NCI-H1436 (cell line): ENCODE data around the gene BRSK1.

Experiments
- DNase-seq: peaks from one replicate; lab custom pipeline; 2025; lab: John Stamatoyannopoulos, UW

The BRSK1 gene

DNA sequence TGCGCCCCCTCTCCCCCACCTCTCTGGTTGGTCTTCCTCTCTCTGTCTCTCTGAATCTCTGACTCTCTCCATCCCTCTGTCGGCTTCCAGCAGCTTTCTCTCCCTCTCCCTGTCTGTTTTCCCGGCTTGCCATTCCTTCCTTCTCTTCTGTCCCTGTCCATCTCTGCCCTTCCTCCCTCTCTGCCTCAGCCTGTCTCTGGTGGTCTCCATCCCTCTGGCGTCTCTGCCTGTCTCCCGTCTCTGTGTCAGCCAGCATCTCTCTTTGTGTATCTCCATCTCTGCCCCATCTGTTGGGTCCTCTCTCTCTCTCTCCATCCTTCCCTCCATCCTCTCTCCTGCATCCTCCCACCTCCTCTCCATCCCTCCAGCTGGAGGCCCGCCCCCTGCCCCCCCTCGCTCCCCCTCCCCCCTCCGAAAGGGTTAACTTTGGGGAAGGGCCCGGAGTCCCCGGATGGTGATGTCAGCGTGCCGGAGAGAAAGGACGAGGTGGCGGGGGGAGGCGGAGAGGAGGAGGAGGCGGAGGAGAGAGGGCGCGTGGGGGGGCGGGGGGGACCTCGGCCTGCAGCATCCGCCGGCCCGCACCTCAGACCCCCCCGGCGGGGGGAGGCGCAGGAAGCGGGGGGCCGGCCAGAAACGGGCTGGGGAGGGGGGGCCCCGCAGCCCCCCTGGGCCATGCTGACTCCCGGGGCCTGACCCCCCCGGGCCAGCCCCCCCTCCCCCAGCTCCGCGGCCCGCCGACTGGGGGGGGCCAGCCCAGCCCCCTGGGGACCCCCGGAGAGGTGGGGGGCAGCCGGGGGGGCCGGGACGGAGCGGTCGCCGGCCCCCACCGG, at the start of gene BRSK1:
BRSK1 (plus strand) TSS at position 450 of the 830 bp plus-strand sequence. CDS start 446 bp downstream, outside the sequence.
- peak; percentile 93 for DNase-seq

GRCh38 chr19:55238030-55238429, 45.8 kb upstream of the BRSK1 start:
- no peak for DNase-seq

DNA sequence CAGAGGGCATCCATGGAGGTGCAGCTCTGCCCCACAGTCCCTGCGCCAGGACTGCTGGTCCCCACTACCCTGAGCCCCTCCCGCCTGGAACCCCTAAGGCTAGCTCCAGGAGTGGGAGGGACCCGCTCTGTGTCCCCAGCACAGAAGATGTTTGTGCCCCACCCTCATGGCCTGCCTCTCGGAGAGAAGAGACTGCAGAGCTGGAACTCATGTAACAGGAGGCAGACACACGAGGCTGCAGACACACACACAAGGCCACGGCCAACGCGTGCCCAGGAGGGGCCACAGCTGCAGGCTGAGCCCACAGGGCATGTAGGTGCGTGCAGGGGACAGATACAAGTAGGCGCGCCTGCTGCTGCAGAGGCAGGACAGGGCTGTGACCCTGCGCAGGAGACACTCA, 44.8 kb upstream of the BRSK1 start:
- no peak for DNase-seq

GRCh38 chr19:55240713-55241020, 43.1 kb upstream of the BRSK1 start:
- DNase-seq, result no peak

DNA sequence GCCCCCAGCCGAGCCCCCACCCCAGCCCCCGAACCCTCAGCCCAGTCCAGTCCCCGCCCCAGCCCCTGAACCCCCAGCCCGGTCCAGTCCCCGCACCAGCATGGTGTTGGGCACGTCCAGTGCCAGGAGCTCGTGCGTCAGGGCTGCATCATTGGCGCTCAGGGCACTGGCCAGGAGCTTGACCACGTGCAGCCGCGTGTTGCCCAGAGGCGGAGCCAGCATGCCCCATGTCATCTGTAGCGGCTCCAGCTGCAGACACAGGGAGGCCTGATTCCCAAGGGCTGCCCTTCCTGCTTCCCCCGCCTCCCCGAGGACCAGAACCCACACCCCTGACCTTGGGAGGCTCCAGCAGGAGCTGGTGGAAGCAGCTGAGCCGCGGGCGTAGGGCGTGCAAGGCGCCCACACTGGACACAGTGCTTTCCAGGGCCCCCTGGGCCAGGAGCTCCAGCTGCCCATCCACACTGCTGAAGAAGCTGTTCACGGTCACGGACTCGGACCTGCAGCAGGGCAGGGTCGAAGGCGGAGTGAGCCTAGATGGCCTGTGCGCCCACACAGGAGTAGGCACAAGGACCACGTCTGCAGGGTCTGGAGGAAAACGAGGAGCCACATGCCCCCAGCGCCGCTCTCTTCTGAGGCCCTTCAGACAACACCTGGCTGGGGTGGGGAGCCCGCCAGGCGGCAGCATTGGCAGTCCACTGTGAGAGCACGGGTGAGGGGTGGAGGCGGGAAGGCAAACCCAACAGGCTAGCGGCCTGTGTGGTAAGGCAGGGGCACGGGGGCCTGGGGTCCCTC, 42.5 kb upstream of the BRSK1 start:
- DNase-seq, result no peak

DNA sequence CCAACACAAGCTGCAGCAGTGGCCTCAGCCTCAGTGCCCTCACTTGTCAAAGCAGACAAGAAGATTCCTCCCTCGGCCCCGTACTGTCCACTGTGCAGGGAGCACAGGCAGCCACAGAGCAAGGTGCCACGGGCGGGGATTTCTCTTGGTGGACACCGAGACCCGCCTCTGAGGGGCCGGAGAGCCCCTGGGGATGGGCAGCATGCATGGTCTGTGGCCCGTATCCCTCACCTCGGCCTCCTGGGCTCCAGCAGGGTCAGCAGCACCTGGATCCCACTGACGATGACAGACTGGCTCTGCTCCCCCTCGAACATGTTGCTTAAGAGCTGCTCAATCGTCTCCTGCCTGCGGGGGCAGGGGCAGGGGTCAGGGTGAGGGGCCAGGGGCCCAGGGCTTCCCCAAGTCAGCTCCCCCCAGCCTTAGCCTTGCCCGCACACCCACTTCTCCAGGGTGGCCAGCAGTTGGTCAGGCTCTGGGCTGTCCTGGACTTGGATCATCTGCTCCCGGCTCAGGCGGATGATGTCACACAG, 41.8 kb upstream of the BRSK1 start:
- no peak for DNase-seq

GRCh38 chr19:55242517-55242916, 41.3 kb upstream of the BRSK1 start:
- DNase-seq, result no peak

GRCh38 chr19:55244004-55244680, 39.7 kb upstream of the BRSK1 start:
- no peak for DNase-seq

GRCh38 chr19:55245236-55245904, 38.4 kb upstream of the BRSK1 start:
- no peak for DNase-seq

DNA sequence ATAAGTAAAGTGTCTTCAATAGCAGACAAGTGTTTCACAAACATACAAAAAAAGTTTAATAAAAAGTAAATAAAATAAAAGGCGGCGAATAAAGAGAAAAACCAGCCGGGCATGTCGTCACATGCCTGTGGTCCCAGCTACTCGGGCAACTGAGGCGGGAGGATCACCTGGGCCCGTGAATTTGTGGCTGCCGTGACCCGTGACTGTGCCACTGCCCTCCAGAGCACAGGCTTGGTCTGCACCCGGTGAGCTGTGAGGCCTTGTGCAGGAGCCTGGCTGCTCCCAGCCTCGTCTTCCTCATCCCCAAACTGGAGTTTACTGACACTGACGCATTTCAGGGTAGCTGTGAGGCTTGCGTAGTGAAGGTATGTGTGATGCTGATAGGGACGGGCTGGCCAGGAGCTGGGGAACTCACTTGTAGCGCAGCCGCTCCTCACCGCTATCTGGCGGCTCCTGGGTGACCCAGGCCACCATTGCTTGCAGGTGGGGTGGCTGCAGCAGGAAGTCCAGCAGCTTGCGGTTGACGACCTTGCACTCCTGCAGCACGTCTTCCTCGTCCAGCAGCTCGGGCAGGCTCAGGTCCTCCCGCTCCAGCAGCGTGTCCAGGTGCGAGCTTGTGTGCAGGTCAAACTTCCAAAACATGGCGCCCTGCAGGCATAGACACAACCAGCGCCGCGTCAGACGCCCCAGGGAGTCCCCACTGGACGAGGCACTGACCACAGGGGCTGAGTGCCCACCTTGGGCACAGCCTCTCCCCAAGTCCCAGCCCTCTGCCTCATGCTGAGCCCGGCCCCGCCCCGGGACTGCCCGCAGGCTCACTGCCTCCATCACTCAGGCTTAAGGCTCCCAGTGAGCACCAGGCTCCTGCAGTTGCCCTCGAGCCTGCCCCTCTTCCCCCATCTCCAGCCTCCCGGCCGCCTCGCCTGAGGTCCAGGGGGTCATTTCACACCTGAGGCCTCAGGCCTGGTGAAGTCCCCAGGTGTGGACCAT, 37.0 kb upstream of the BRSK1 start:
- DNase-seq, result no peak

- DNase-seq, result no peak
Observed at GRCh38 chr19:55247621-55248099, 36.1 kb upstream of the BRSK1 start.

- no peak for DNase-seq
Observed at GRCh38 chr19:55248166-55248675, 35.6 kb upstream of the BRSK1 start.

DNA sequence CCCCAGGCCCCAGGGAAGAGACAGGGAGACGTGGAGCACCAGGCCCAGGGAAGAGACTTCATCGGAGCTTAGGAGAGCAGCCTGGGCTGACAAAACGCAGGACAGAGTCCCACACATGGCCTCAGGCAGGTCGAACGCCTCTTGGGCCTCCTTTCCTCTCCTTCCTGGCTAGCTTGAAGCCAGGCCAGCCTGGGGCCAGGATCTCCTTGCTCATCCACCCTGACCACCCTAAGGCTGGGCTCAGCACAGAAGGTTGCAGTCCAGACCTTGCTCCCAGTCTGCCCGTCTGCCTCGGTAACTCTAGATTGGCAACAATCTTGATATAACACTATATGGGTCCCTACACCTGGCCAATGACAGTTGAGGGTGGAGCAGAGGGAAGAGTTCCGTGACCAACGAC, 35.1 kb upstream of the BRSK1 start:
- DNase-seq, result no peak

- no peak for DNase-seq
Observed at GRCh38 chr19:55249841-55250240, 34.0 kb upstream of the BRSK1 start.

DNA sequence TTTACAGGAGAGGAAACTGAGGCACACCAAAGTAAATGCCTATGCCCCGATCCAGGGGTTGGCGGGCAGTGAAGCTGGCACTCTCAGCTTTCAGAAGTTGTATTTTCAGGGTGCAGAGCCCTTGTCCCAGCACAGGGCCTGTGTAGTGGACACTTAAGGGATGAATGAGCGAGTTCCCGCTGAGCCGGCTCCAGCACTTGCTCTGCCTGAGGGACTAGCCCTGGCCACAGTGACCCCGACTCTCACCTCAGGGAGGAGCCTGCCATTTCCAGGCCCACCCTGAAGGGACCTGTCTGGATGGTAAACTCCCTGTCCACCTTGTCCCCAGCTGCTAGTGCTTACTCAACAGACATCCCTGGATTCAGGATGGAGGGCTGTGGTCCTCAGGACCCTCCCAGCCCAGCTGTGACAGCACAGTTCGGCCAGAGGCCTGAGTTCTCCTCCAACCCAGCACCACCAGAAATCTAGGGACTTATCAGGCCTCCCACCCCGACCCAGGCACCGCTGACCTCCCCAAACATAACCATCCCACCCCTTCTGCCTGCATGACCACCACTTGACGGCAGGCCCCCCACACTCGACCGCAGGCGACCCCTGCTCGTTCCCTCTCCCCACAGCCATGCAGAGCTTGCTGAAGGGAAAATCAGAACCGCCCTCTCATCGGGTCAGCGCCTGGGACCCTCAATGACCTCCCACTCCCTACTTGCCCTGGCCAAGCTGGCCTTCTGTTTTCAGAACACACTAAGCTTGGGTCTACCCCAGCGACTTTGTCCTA, 33.3 kb upstream of the BRSK1 start:
- DNase-seq, result no peak

DNA sequence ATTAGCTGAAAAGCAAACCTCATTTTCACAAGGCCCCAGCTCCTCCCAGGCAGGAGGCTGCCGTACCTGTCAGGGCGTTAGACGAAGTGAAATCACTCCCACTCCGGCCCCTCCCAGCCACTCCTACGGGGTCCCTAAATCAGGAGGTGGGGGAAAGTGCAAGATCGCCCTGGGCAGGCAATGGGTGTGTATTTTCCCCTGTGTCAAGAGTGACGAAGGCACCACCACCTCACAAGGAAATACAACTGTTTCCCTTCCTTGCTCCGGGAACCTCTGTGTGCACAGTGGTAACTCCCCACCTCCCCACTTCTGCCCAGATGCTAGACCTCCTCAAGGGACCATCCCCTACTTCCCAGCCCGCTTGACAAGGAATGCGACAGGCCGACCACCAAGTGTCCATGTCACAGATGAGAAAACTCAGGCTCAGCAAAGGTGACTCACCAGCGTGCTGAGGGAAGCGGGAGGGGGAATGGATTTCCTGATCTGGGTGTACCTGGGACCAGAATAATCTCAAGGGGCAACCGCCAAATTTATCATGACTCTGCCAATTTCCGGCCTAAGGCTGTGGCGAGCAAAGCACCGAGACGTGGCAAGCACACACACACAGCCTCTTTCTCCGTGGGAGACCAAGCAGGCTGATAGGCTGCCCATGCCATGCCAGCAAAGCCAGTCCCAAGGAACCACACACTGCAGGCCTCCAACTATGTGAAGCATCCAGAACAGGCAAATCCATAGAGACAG, 32.3 kb upstream of the BRSK1 start:
- no peak for DNase-seq

- DNase-seq, result no peak
Observed at GRCh38 chr19:55252760-55253663, 30.8 kb upstream of the BRSK1 start.
